Gastroesophageal sphincter (tissue), 3 donors: ENCODE measurements around the gene PSMB8.

Source experiments
- POLR2AphosphoS5 ChIP-seq: sonication (generic); formaldehyde crosslinking; IDR thresholded peaks from one replicate; pipeline ENCODE4 v1.6.1; 2017; ENCODE audit warnings: antibody characterized with exemption
- TF ChIP-seq, protein P1 (sequence below), 4 experiments: fragments of 200-600 bp in 2 of 4; fragments of 450-650 bp in 2 of 4; sonication (generic) in 1 of 4; IDR thresholded peaks; one replicate each; pipeline ENCODE4 v1.5.1; 2017 to 2019; ENCODE audit warnings: antibody characterized with exemption in 4 of 4, mild to moderate bottlenecking in 2 of 4, moderate library complexity in 2 of 4

DNA sequence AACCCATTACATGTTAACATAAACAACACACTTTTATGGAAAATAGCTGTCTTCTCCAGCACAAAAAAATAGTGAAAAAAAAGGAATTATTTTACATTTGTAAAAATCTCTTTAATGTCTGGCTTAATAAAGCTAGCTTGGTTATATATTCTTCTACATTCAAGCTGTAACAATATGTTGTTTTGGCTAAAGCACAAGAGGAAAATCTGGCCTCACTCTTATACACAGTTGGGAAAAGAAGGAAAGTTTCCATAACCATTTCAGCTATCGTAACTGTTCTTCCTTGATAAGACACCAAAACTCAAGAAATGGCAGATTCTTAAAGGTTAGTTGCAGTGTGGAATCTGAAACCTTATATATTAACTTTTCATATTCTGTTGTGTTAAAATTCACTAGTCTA, 34.7 kb downstream of the PSMB8 start:
- TF ChIP-seq, protein P1, sequence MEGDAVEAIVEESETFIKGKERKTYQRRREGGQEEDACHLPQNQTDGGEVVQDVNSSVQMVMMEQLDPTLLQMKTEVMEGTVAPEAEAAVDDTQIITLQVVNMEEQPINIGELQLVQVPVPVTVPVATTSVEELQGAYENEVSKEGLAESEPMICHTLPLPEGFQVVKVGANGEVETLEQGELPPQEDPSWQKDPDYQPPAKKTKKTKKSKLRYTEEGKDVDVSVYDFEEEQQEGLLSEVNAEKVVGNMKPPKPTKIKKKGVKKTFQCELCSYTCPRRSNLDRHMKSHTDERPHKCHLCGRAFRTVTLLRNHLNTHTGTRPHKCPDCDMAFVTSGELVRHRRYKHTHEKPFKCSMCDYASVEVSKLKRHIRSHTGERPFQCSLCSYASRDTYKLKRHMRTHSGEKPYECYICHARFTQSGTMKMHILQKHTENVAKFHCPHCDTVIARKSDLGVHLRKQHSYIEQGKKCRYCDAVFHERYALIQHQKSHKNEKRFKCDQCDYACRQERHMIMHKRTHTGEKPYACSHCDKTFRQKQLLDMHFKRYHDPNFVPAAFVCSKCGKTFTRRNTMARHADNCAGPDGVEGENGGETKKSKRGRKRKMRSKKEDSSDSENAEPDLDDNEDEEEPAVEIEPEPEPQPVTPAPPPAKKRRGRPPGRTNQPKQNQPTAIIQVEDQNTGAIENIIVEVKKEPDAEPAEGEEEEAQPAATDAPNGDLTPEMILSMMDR (IDR thresholded peaks at IDR 0.05) = no peak
- TF ChIP-seq POLR2AphosphoS5 = no peak
